ENCODE measurements around the gene CELF2.

DNA sequence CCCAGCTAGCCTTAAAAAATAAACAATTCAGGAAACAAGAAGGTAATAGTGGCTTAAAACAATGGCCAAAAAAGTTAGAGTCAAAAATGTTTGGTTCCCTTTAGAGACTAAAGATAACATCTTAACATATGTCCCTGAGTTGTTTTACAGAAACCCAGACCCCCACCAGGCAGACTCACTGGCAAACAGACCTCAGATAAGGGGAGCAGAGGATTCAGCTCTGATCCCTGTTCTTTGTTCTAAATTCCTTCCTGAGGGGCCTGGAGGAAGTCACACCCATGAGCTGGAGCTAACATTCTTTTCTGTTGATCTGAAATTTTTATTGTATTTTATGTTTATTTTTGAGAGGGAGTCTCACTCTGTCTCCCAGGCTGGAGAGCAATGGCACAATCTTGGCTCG is 346.6 kb downstream of the CELF2 start:
- TF ChIP-seq EZH2 (IDR thresholded peaks at IDR 0.05; ENCODE audit: insufficient read depth, poor library complexity, severe bottlenecking) = no peak
- TF ChIP-seq EZH2phosphoT487 (IDR thresholded peaks at IDR 0.05; ENCODE audit: insufficient read depth, low read depth) = no peak

Measured in GM23248 (cell line).